ENCODE measurements around the gene RBBP8NL. TPM values are rescaled to one million over a fixed set of nuclear protein-coding genes. Genes with fewer than 3 reads are reported as not detected.

The RBBP8NL gene
- total and polyA plus RNA-seq, 4 donors: 0.21 to 1.3 (median 1.1) TPM

DNA sequence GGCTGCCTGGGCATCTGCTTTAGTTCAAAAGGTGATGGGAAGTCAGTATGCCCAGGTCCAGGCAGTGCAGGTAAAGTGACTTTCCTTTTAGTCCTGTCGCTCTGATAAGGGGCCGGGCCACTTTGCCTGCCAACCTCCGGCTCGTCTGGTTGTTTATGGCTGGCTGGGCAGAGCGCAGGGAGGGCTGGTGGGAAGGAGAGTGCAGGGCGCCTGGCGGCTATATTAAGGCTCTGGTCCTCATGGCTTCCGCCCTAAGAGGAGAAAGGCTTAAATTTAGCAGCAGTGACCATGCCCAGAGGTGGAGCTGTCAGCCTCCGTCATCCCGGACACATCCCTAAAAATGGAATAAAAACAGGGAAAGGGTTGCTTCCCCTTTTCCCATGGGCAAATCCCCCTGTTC, 33.8 kb upstream of the RBBP8NL start:
- WGBS, 2 donors: 44 to 59% methylated on average over 10 of the region's 10 CpGs
- no peak overlapping the region for H3K27ac ChIP-seq (ENCODE audit: low read depth in 1 of 2, low read length in 1 of 2)
- TF ChIP-seq CTCF (IDR thresholded peaks at IDR 0.05; ENCODE audit: control extremely low read depth, extremely low read depth): no peak
- H3K4me3 ChIP-seq: no peak overlapping the region
- H3K36me3 ChIP-seq (ENCODE audit: control insufficient read depth in 4 of 4, insufficient read depth in 4 of 4, low read length in 4 of 4): peaks cover 0 to 26% (median 4%) of the 10 kb centered on the region in 4 donors
- H3K9me3 ChIP-seq (ENCODE audit: control insufficient read depth in 4 of 4, insufficient read depth in 3 of 4, low read length in 3 of 4): no peaks in the 10 kb centered on the region
- DNase-seq (no peak), ATAC-seq (ENCODE audit: insufficient read depth, low FRiP score) (no peak)
- no peak overlapping the region for H3K9ac ChIP-seq (ENCODE audit: insufficient read depth in 1 of 2, low read length in 2 of 2)
- peaks cover 0 to 59% (median 16%) of the 10 kb centered on the region in 5 donors for H3K4me1 ChIP-seq (ENCODE audit: control insufficient read depth in 5 of 5, insufficient read depth in 5 of 5, low read length in 5 of 5)
- H3K27me3 ChIP-seq (ENCODE audit: control insufficient read depth in 3 of 3, insufficient read depth in 3 of 3, low read length in 2 of 3): peaks cover 0 to 3% (median 0%) of the 10 kb centered on the region in 3 donors

GRCh38 chr20:62460678-62461077, 33.3 kb upstream of the RBBP8NL start:
- Histone ChIP-seq H3K27me3 (ENCODE audit: control insufficient read depth in 3 of 3, insufficient read depth in 3 of 3, low read length in 2 of 3) (peaks cover 0 to 3% (median 0%) of the 10 kb centered on the region in 3 donors), H3K9ac (ENCODE audit: insufficient read depth in 1 of 2, low read length in 2 of 2) (no peak overlapping the region), H3K4me3 (no peak overlapping the region), H3K36me3 (ENCODE audit: control insufficient read depth in 4 of 4, insufficient read depth in 4 of 4, low read length in 4 of 4) (peaks cover 0 to 21% (median 4%) of the 10 kb centered on the region in 4 donors), H3K9me3 (ENCODE audit: control insufficient read depth in 4 of 4, insufficient read depth in 3 of 4, low read length in 3 of 4) (no peaks in the 10 kb centered on the region), H3K27ac (ENCODE audit: low read depth in 1 of 2, low read length in 1 of 2) (no peak overlapping the region), H3K4me1 (ENCODE audit: control insufficient read depth in 5 of 5, insufficient read depth in 5 of 5, low read length in 5 of 5) (peaks cover 0 to 59% (median 19%) of the 10 kb centered on the region in 5 donors)
- WGBS, 2 donors: 78 to 86% methylated on average over 15 of the region's 15 CpGs
- ATAC-seq (ENCODE audit: insufficient read depth, low FRiP score) (no peak), DNase-seq (no peak)
- TF ChIP-seq CTCF (IDR thresholded peaks at IDR 0.05; ENCODE audit: control extremely low read depth, extremely low read depth): no peak

GRCh38 chr20:62459488-62459887, 32.1 kb upstream of the RBBP8NL start:
- 65 to 74% methylated on average over 13 to 14 of the region's 14 CpGs for WGBS, 2 donors
- H3K4me3 ChIP-seq: no peak overlapping the region
- no peak overlapping the region for H3K27ac ChIP-seq (ENCODE audit: low read depth in 1 of 2, low read length in 1 of 2)

More at GRCh38 chr20:62459488-62459887, 32.1 kb upstream of the RBBP8NL start:
- Histone ChIP-seq H3K4me1 (ENCODE audit: control insufficient read depth in 5 of 5, insufficient read depth in 5 of 5, low read length in 5 of 5) (peaks cover 0 to 68% (median 30%) of the 10 kb centered on the region in 5 donors), H3K9ac (ENCODE audit: insufficient read depth in 1 of 2, low read length in 2 of 2) (no peak overlapping the region), H3K27me3 (ENCODE audit: control insufficient read depth in 3 of 3, insufficient read depth in 3 of 3, low read length in 2 of 3) (peaks cover 0 to 3% (median 0%) of the 10 kb centered on the region in 3 donors), H3K36me3 (ENCODE audit: control insufficient read depth in 4 of 4, insufficient read depth in 4 of 4, low read length in 4 of 4) (peaks cover 0 to 16% (median 3%) of the 10 kb centered on the region in 4 donors), H3K9me3 (ENCODE audit: control insufficient read depth in 4 of 4, insufficient read depth in 3 of 4, low read length in 3 of 4) (no peaks in the 10 kb centered on the region)
- DNase-seq: no peak
- no peak for TF ChIP-seq CTCF (IDR thresholded peaks at IDR 0.05; ENCODE audit: control extremely low read depth, extremely low read depth)
- no peak for ATAC-seq (ENCODE audit: insufficient read depth, low FRiP score)

All from lung (tissue), 12 donors.